HCT116 (cell line): ENCODE measurements around the gene TFF3. TPM values are rescaled to one million over a fixed set of nuclear protein-coding genes. Genes with fewer than 3 reads are reported as not detected.

ENCODE experiments used
- ATAC-seq: fragments of 200-7000 bp; cut with Tn5 transposase; 2 replicates; pipeline ENCODE4 v1.9.1; 2020; ENCODE audit warnings: mild to moderate bottlenecking, moderate library complexity
- BruUV-seq: library from RNA; stranded (reverse); fragments of 400-500 nt; replicated peaks from 2 replicates; lab custom pipeline; 2021; lab: Mats Ljungman, UMichigan
- CTCF ChIA-PET: fragments of 300-600 bp; sonication (Branson Sonifier 250); formaldehyde crosslinking; loops from one replicate; lab custom pipeline; 2021; ENCODE audit warnings: antibody characterized with exemption; lab: Charles Lee
- POLR2A ChIA-PET: fragments of 300-600, 350-600 bp; sonication (Branson Sonifier 250); formaldehyde crosslinking; loops from one replicate; lab custom pipeline; 2021; ENCODE audit warnings: antibody characterized with exemption; lab: Charles Lee
- RAD21 ChIA-PET, 2 experiments: fragments of 300-600 bp; sonication (Branson Sonifier 250); formaldehyde crosslinking; loops; one replicate each; lab custom pipeline; 2023; ENCODE audit warnings: low total read pairs in 2 of 2; ENCODE audit not compliant: uncharacterized antibody in 2 of 2, unreplicated experiment in 2 of 2, low non-redundant PET in 1 of 2; lab: Charles Lee
- DNase-seq: peaks from one replicate; pipeline ENCODE4 v3.0.0-alpha.2; 2010; ENCODE audit warnings: low read depth, low spot score
- H2AFZ ChIP-seq: fragments of 200-600 bp; shearing (Covaris generic), sonication (generic); 2 replicates; pipeline ENCODE4 v1.6.1; 2017; ENCODE audit warnings: low read depth, mixed run types, mixed read lengths, antibody characterized with exemption, low read length; ENCODE audit not compliant: poor library complexity, severe bottlenecking
- H3K27ac ChIP-seq: 2 replicates; pipeline ENCODE4 v1.5.1; 2012; ENCODE audit warnings: low read depth, low read length
- H3K27me3 ChIP-seq: fragments of 200-600 bp; sonication (generic); 2 replicates; pipeline ENCODE4 v1.6.1; 2016; ENCODE audit warnings: mixed run types, low read length, mixed read lengths; ENCODE audit not compliant: insufficient read depth
- H3K36me3 ChIP-seq, 2 experiments: fragments of 200-500 bp in 1 of 2; fragments of 200-600 bp in 1 of 2; sonication (Bioruptor generic) in 1 of 2; sonication (generic) in 1 of 2; 2 replicates each; pipeline versions ENCODE4 v1.5.1 to v1.6.1; 2014 to 2016; ENCODE audit warnings: low read length in 2 of 2, inconsistent platforms in 1 of 2, mixed read lengths in 1 of 2, mixed run types in 1 of 2; ENCODE audit not compliant: insufficient read depth in 2 of 2, control insufficient read depth in 1 of 2
- H3K4me1 ChIP-seq, 2 experiments: fragments of 200-600 bp in 1 of 2; sonication (generic) in 1 of 2; 2 replicates each; pipeline versions ENCODE4 v1.5.1 to v1.6.1; 2012 to 2017; ENCODE audit warnings: low read length in 2 of 2, inconsistent platforms in 1 of 2, mild to moderate bottlenecking in 1 of 2, mixed read lengths in 1 of 2, mixed run types in 1 of 2, moderate library complexity in 1 of 2; ENCODE audit not compliant: insufficient read depth in 2 of 2, control insufficient read depth in 1 of 2
- H3K4me2 ChIP-seq: fragments of 200-600 bp; sonication (generic); 2 replicates; pipeline ENCODE4 v1.6.1; 2017; ENCODE audit warnings: mixed run types, low read length, mixed read lengths
- H3K4me3 ChIP-seq, 2 experiments: fragments of 200-600 bp in 1 of 2; sonication (generic) in 1 of 2; replicated peaks in 1 of 2; 2 replicates each; pipeline ENCODE4 v1.5.1; 2011 to 2016; ENCODE audit warnings: low read length in 2 of 2, control low read depth in 1 of 2, low read depth in 1 of 2, mild to moderate bottlenecking in 1 of 2, mixed read lengths in 1 of 2, mixed run types in 1 of 2
- H3K79me2 ChIP-seq: fragments of 200-600 bp; sonication (generic); 2 replicates; pipeline ENCODE4 v1.6.1; 2017; ENCODE audit warnings: mild to moderate bottlenecking, mixed run types, low read length, moderate library complexity, mixed read lengths; ENCODE audit not compliant: insufficient read depth
- H3K9ac ChIP-seq: fragments of 200-600 bp; sonication (generic); 2 replicates; pipeline ENCODE4 v1.6.1; 2016; ENCODE audit warnings: low read length, mixed read lengths
- H3K9me2 ChIP-seq: fragments of 200-600 bp; sonication (generic), shearing (Covaris generic); 2 replicates; pipeline ENCODE4 v1.6.1; 2017; ENCODE audit warnings: mixed run types, mild to moderate bottlenecking, moderate library complexity; ENCODE audit not compliant: insufficient read depth
- H3K9me3 ChIP-seq, 2 experiments: fragments of 200-500 bp in 1 of 2; fragments of 200-600 bp in 1 of 2; sonication (Bioruptor generic) in 1 of 2; sonication (generic) in 1 of 2; 2 replicates each; pipeline ENCODE4 v1.6.1; 2014 to 2017; ENCODE audit warnings: low read length in 2 of 2, mixed read lengths in 2 of 2, inconsistent platforms in 1 of 2, low read depth in 1 of 2, mild to moderate bottlenecking in 1 of 2, mixed run types in 1 of 2, moderate library complexity in 1 of 2; ENCODE audit not compliant: control insufficient read depth in 1 of 2, insufficient read depth in 1 of 2
- H4K20me1 ChIP-seq: fragments of 200-600 bp; sonication (generic), shearing (Covaris generic); 2 replicates; pipeline ENCODE4 v1.6.1; 2017; ENCODE audit warnings: mixed run types, mild to moderate bottlenecking, moderate library complexity; ENCODE audit not compliant: insufficient read depth
- CTCF ChIP-seq, 3 experiments: fragments of 200-600 bp in 1 of 3; sonication (generic) in 1 of 3; IDR thresholded peaks in 2 of 3; conservative IDR thresholded peaks in 1 of 3; 2 replicates each; pipeline ENCODE4 v1.5.1; 2012 to 2017; ENCODE audit warnings: low read depth in 2 of 3, low read length in 2 of 3, antibody characterized with exemption in 1 of 3, borderline replicate concordance in 1 of 3, control low read depth in 1 of 3, mild to moderate bottlenecking in 1 of 3, mixed read lengths in 1 of 3, mixed run types in 1 of 3, moderate library complexity in 1 of 3; ENCODE audit not compliant: insufficient read depth in 1 of 3
- EZH2phosphoT487 ChIP-seq: fragments of 200-600 bp; IDR thresholded peaks from 2 replicates; pipeline ENCODE4 v1.6.1; 2018; ENCODE audit warnings: antibody characterized with exemption, borderline replicate concordance
- FOSL1 ChIP-seq: IDR thresholded peaks from 2 replicates; pipeline ENCODE4 v1.6.1; 2012; ENCODE audit warnings: low read depth
- POLR2AphosphoS5 ChIP-seq: IDR thresholded peaks from 2 replicates; pipeline ENCODE4 v1.6.1; 2011; ENCODE audit warnings: mild to moderate bottlenecking, low read depth, low read length, moderate library complexity
- RAD21 ChIP-seq: IDR thresholded peaks from 2 replicates; pipeline ENCODE4 v1.6.1; 2012; ENCODE audit warnings: low read depth, mild to moderate bottlenecking
- SIN3A ChIP-seq: IDR thresholded peaks from 2 replicates; pipeline ENCODE4 v1.6.1; 2012; ENCODE audit warnings: low read depth
- SP1 ChIP-seq: IDR thresholded peaks from 2 replicates; pipeline ENCODE4 v1.6.1; 2012; ENCODE audit warnings: low read depth
- SRF ChIP-seq: IDR thresholded peaks from 2 replicates; pipeline ENCODE4 v1.6.1; 2012; ENCODE audit warnings: low read depth
- TCF7L2 ChIP-seq: IDR thresholded peaks from 2 replicates; pipeline ENCODE4 v1.7.0; 2011; ENCODE audit warnings: borderline replicate concordance, inconsistent platforms; ENCODE audit not compliant: insufficient read depth, insufficient read length; ENCODE audit errors: extremely low read depth
- ZNF274 ChIP-seq: fragments of 200-500 bp; sonication (Bioruptor generic); IDR thresholded peaks from 2 replicates; pipeline ENCODE4 v1.6.1; 2014; ENCODE audit warnings: mild to moderate bottlenecking, low read depth, low read length, inconsistent platforms
- intact Hi-C: fragments of 100-400 bp; cut with micrococcal nuclease; formaldehyde crosslinking; loops from 2 replicates; pipeline ENCODE4 v1.10.0; 2022
- total RNA-seq: library from RNA; stranded (reverse); gene quantifications from one replicate; pipeline ENCODE4 v1.2.1, GENCODE V29; 2021; ENCODE audit not compliant: unreplicated experiment
- TF ChIP-seq, protein P1 (sequence below): IDR thresholded peaks from 2 replicates; pipeline ENCODE4 v1.6.1; 2012; ENCODE audit warnings: low read depth
- TF ChIP-seq, protein P2 (sequence below): IDR thresholded peaks from 2 replicates; pipeline ENCODE4 v1.6.1; 2012

Gene TFF3
- total RNA-seq, 1 experiment from 2014 or later: 0.22 TPM

GRCh38 chr21:42352441-42353095 is 37.4 kb upstream of the TFF3 start:
- H3K79me2 ChIP-seq: no peaks in the 10 kb centered on the region
- no peaks in the 10 kb centered on the region for H3K36me3 ChIP-seq
- ChIA-PET POLR2A (no interaction called here), RAD21 (no interaction called here)
- H3K9me2 ChIP-seq: no peaks in the 10 kb centered on the region
- no peak overlapping the region for H3K4me2 ChIP-seq
- DNase-seq: no peak
- TF ChIP-seq SP1 (no peak), FOSL1 (no peak), SIN3A (no peak), RAD21 (no peak), CTCF (IDR thresholded peaks at IDR 0.05 in 2 of 3, conservative IDR thresholded peaks at IDR 0.05 in 1 of 3; ENCODE audit: borderline replicate concordance in 1 of 3, insufficient read depth in 1 of 3, low read depth in 2 of 3, low read length in 2 of 3) (no peak), ZNF274 (no peak), EZH2phosphoT487 (no peak), SRF (no peak), TCF7L2 (no peak), POLR2AphosphoS5 (no peak)
- TF ChIP-seq, protein P1, sequence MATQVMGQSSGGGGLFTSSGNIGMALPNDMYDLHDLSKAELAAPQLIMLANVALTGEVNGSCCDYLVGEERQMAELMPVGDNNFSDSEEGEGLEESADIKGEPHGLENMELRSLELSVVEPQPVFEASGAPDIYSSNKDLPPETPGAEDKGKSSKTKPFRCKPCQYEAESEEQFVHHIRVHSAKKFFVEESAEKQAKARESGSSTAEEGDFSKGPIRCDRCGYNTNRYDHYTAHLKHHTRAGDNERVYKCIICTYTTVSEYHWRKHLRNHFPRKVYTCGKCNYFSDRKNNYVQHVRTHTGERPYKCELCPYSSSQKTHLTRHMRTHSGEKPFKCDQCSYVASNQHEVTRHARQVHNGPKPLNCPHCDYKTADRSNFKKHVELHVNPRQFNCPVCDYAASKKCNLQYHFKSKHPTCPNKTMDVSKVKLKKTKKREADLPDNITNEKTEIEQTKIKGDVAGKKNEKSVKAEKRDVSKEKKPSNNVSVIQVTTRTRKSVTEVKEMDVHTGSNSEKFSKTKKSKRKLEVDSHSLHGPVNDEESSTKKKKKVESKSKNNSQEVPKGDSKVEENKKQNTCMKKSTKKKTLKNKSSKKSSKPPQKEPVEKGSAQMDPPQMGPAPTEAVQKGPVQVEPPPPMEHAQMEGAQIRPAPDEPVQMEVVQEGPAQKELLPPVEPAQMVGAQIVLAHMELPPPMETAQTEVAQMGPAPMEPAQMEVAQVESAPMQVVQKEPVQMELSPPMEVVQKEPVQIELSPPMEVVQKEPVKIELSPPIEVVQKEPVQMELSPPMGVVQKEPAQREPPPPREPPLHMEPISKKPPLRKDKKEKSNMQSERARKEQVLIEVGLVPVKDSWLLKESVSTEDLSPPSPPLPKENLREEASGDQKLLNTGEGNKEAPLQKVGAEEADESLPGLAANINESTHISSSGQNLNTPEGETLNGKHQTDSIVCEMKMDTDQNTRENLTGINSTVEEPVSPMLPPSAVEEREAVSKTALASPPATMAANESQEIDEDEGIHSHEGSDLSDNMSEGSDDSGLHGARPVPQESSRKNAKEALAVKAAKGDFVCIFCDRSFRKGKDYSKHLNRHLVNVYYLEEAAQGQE: no peak
- TF ChIP-seq, protein P2, sequence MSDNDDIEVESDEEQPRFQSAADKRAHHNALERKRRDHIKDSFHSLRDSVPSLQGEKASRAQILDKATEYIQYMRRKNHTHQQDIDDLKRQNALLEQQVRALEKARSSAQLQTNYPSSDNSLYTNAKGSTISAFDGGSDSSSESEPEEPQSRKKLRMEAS: no peak
- TF ChIP-seq, all 23 proteins: peak for 0
- Histone ChIP-seq H2AFZ (no peak overlapping the region), H3K4me3 (no peak overlapping the region), H3K27ac (no peak overlapping the region), H4K20me1 (no peaks in the 10 kb centered on the region), H3K27me3 (no peaks in the 10 kb centered on the region), H3K9ac (no peak overlapping the region), H3K9me3 (no peaks in the 10 kb centered on the region), H3K4me1 (no peaks in the 10 kb centered on the region)
- ATAC-seq: no peak
- intact Hi-C loops: no loop called here
- CTCF ChIA-PET: no interaction called here
- BruUV-seq: no TSS peak
